GM12878 (cell line): ENCODE results near the gene ADGRD1.

ENCODE experiments used
- BHLHE40 ChIP-seq, 2 experiments: fragments of 450-650 bp in 1 of 2; IDR thresholded peaks; 2 replicates each; pipeline ENCODE4 v1.6.1; 2011 to 2017; ENCODE audit warnings: low read depth in 2 of 2, borderline replicate concordance in 1 of 2, improper control_type of control experiment in 1 of 2, low read length in 1 of 2, mild to moderate bottlenecking in 1 of 2
- TARDBP ChIP-seq: IDR thresholded peaks from 2 replicates; pipeline ENCODE4 v1.6.1; 2016; ENCODE audit warnings: borderline replicate concordance
- TF ChIP-seq, protein P1 (sequence below), 3 experiments: IDR thresholded peaks in 2 of 3; conservative IDR thresholded peaks in 1 of 3; 2 replicates each; pipeline ENCODE4 v1.5.1; 2011; ENCODE audit warnings: low read depth in 3 of 3, low read length in 3 of 3, mild to moderate bottlenecking in 3 of 3, control low read depth in 2 of 3, moderate library complexity in 2 of 3, inconsistent platforms in 1 of 3, mixed read lengths in 1 of 3; ENCODE audit not compliant: control insufficient read depth in 2 of 3, insufficient read depth in 1 of 3; ENCODE audit errors: extremely low read depth in 1 of 3
- TF ChIP-seq, protein P2 (sequence below): fragments of 450-650 bp; IDR thresholded peaks from 2 replicates; pipeline ENCODE4 v1.6.1; 2017; ENCODE audit warnings: mild to moderate bottlenecking, moderate library complexity
- TF ChIP-seq, protein P3 (sequence below): fragments of 450-650 bp; formaldehyde crosslinking; IDR thresholded peaks from 2 replicates; pipeline ENCODE4 v1.4.0; 2020; ENCODE audit warnings: mild to moderate bottlenecking, moderate library complexity

DNA sequence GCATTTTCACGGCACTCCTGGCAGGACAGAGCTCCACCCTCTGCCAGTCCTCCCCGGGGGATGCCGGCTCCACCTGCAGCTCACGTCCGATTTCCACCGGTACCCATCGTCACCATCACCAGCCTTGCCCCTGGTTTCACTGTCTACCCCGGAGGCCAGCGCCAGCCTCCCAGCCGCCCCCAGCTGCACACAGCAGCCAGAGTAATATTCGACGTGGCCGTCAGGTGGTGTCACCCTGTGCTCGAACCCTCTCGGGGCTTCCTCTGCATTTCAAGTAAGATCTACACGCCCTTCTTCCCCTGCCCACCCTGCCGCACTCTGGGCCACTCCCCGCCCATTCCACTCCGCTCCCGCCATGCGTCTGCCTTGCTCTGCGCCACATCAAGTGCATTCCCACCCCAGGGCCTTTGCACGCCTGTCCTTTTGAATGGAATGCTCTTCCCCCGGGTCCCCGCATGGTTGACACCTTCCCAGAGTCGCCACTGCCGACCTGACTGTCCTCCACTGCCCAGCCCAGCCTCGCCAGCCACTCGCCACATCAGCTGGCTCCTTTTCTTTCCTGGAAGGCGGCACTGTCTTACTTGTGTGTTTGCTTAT, 80.3 kb downstream of the ADGRD1 start:
- TF ChIP-seq BHLHE40 (IDR thresholded peaks at IDR 0.05; ENCODE audit: borderline replicate concordance in 1 of 2, low read depth in 2 of 2, low read length in 1 of 2) (no peak), TARDBP (no peak)
- TF ChIP-seq, protein P1, sequence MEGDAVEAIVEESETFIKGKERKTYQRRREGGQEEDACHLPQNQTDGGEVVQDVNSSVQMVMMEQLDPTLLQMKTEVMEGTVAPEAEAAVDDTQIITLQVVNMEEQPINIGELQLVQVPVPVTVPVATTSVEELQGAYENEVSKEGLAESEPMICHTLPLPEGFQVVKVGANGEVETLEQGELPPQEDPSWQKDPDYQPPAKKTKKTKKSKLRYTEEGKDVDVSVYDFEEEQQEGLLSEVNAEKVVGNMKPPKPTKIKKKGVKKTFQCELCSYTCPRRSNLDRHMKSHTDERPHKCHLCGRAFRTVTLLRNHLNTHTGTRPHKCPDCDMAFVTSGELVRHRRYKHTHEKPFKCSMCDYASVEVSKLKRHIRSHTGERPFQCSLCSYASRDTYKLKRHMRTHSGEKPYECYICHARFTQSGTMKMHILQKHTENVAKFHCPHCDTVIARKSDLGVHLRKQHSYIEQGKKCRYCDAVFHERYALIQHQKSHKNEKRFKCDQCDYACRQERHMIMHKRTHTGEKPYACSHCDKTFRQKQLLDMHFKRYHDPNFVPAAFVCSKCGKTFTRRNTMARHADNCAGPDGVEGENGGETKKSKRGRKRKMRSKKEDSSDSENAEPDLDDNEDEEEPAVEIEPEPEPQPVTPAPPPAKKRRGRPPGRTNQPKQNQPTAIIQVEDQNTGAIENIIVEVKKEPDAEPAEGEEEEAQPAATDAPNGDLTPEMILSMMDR (IDR thresholded peaks at IDR 0.05 in 2 of 3, conservative IDR thresholded peaks at IDR 0.05 in 1 of 3; ENCODE audit: control insufficient read depth in 2 of 3, extremely low read depth in 1 of 3, insufficient read depth in 1 of 3, low read depth in 3 of 3, low read length in 3 of 3), result no peak
- TF ChIP-seq, protein P2, sequence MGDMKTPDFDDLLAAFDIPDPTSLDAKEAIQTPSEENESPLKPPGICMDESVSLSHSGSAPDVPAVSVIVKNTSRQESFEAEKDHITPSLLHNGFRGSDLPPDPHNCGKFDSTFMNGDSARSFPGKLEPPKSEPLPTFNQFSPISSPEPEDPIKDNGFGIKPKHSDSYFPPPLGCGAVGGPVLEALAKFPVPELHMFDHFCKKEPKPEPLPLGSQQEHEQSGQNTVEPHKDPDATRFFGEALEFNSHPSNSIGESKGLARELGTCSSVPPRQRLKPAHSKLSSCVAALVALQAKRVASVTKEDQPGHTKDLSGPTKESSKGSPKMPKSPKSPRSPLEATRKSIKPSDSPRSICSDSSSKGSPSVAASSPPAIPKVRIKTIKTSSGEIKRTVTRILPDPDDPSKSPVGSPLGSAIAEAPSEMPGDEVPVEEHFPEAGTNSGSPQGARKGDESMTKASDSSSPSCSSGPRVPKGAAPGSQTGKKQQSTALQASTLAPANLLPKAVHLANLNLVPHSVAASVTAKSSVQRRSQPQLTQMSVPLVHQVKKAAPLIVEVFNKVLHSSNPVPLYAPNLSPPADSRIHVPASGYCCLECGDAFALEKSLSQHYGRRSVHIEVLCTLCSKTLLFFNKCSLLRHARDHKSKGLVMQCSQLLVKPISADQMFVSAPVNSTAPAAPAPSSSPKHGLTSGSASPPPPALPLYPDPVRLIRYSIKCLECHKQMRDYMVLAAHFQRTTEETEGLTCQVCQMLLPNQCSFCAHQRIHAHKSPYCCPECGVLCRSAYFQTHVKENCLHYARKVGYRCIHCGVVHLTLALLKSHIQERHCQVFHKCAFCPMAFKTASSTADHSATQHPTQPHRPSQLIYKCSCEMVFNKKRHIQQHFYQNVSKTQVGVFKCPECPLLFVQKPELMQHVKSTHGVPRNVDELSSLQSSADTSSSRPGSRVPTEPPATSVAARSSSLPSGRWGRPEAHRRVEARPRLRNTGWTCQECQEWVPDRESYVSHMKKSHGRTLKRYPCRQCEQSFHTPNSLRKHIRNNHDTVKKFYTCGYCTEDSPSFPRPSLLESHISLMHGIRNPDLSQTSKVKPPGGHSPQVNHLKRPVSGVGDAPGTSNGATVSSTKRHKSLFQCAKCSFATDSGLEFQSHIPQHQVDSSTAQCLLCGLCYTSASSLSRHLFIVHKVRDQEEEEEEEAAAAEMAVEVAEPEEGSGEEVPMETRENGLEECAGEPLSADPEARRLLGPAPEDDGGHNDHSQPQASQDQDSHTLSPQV, result no peak
- TF ChIP-seq, protein P3, sequence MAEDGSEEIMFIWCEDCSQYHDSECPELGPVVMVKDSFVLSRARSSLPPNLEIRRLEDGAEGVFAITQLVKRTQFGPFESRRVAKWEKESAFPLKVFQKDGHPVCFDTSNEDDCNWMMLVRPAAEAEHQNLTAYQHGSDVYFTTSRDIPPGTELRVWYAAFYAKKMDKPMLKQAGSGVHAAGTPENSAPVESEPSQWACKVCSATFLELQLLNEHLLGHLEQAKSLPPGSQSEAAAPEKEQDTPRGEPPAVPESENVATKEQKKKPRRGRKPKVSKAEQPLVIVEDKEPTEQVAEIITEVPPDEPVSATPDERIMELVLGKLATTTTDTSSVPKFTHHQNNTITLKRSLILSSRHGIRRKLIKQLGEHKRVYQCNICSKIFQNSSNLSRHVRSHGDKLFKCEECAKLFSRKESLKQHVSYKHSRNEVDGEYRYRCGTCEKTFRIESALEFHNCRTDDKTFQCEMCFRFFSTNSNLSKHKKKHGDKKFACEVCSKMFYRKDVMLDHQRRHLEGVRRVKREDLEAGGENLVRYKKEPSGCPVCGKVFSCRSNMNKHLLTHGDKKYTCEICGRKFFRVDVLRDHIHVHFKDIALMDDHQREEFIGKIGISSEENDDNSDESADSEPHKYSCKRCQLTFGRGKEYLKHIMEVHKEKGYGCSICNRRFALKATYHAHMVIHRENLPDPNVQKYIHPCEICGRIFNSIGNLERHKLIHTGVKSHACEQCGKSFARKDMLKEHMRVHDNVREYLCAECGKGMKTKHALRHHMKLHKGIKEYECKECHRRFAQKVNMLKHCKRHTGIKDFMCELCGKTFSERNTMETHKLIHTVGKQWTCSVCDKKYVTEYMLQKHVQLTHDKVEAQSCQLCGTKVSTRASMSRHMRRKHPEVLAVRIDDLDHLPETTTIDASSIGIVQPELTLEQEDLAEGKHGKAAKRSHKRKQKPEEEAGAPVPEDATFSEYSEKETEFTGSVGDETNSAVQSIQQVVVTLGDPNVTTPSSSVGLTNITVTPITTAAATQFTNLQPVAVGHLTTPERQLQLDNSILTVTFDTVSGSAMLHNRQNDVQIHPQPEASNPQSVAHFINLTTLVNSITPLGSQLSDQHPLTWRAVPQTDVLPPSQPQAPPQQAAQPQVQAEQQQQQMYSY (CRISPR knock-in tag), result no peak
